Heart left ventricle (tissue), 16 donors: ENCODE measurements around the gene SCP2D1. TPM values are rescaled to one million over a fixed set of nuclear protein-coding genes. Genes with fewer than 3 reads are reported as not detected.
"Not testable (repeated sequence)": the region's sequence is repeated elsewhere in the genome, so short reads cannot be mapped to it uniquely, and the experiment has no call there.

Experiments
- ATAC-seq, 4 donors: fragments of 200-7000 bp; cut with Tn5 transposase; one replicate each; pipeline ENCODE4 v1.9.1; 2020 to 2022; ENCODE audit warnings: moderate library complexity in 4 of 4, mild to moderate bottlenecking in 3 of 4, moderate number of reproducible peaks in 1 of 4
- DNase-seq, 5 donors: peaks; one replicate each; pipeline ENCODE4 v3.0.0-alpha.2; 2020
- H3K27ac ChIP-seq, 12 donors: fragments of 200-600 bp; sonication (generic) in 4 of 12; one replicate each; pipeline versions ENCODE4 v1.5.0 to v1.8.0; 2016 to 2022; ENCODE audit warnings: mild to moderate bottlenecking in 2 of 12
- H3K27me3 ChIP-seq, 9 donors: fragments of 200-600 bp; sonication (generic) in 2 of 9; one replicate each; pipeline versions ENCODE4 v1.5.1 to v1.8.0; 2016 to 2022; ENCODE audit warnings: mild to moderate bottlenecking in 3 of 9
- H3K36me3 ChIP-seq, 9 donors: fragments of 200-600 bp; sonication (generic) in 2 of 9; one replicate each; pipeline versions ENCODE4 v1.5.0 to v1.8.0; 2018 to 2022; ENCODE audit warnings: mild to moderate bottlenecking in 2 of 9
- H3K4me1 ChIP-seq, 12 donors: fragments of 200-600 bp; sonication (generic) in 4 of 12; one replicate each; pipeline versions ENCODE4 v1.5.0 to v1.8.0; 2016 to 2022; ENCODE audit warnings: mild to moderate bottlenecking in 3 of 12
- H3K4me3 ChIP-seq, 12 donors: fragments of 200-600 bp; sonication (generic) in 4 of 12; one replicate each; pipeline versions ENCODE4 v1.5.0 to v1.8.0; 2017 to 2022; ENCODE audit warnings: mild to moderate bottlenecking in 9 of 12, moderate library complexity in 4 of 12
- H3K9me3 ChIP-seq, 12 donors: fragments of 200-600 bp; sonication (generic) in 4 of 12; one replicate each; pipeline versions ENCODE4 v1.5.0 to v1.8.0; 2016 to 2022; ENCODE audit warnings: mild to moderate bottlenecking in 1 of 12
- CTCF ChIP-seq, 12 donors: fragments of 200-600 bp; sonication (generic) in 4 of 12; IDR thresholded peaks; one replicate each; pipeline versions ENCODE4 v1.5.0 to v1.8.0; 2018 to 2022; ENCODE audit warnings: antibody characterized with exemption in 12 of 12, mild to moderate bottlenecking in 5 of 12
- POLR2A ChIP-seq, 2 donors: fragments of 450-650 bp; IDR thresholded peaks; one replicate each; pipeline ENCODE4 v1.6.1; 2017; ENCODE audit warnings: antibody characterized with exemption in 2 of 2, mild to moderate bottlenecking in 2 of 2, moderate library complexity in 2 of 2
- WGBS, 4 donors: extraction: QIAGEN DNeasy Blood & Tissue Kit in 2 of 4; methylation state at CpG; one replicate each; pipeline versions ENCODE4 v1.1.5 to v1.1.7; 2013 to 2018; 5-methylcytosine and 5-hydroxymethylcytosine counted together
- intact Hi-C, 10 donors: fragments of 100-400 bp; cut with DNase I; formaldehyde crosslinking; loops; one replicate each; pipeline versions ENCODE4 v1.11.1 to v1.14.2; 2022
- polyA plus RNA-seq, 2 donors: library from polyadenylated mRNA; stranded (reverse); fragments of 200-250 nt; gene quantifications; one replicate each; pipeline ENCODE4 v1.2.3, GENCODE V29; 2013
- total RNA-seq, 9 donors: library from RNA; depleted of rRNA in 2 of 9; stranded (reverse); fragments of >200 nt in 2 of 9; fragmentation: NEBNext Ultra II Directional in 3 of 9; extraction: Animal tissue kit (Norgen Biotek cat#: 25700) in 3 of 9; gene quantifications; one replicate each; pipeline versions ENCODE4 v1.1.0 to v1.2.4, GENCODE V29; 2016 to 2023
- donor health status: ischemic (EF 13 %, LVEDD 7.1; RV severe dilation, severe dysfunction).
- donor health status: healthy with polysubstance abuse.
- donor health status: DM: no; HTN: yes; CAD: no.
- donor health status: DM: no; HTN: no; CAD: no.
- donor health status: ischemic (EF 25% LVEDD 6.9; RV normal size, moderate dysfunction).
- donor health status: ischemic (EF 25% LVEDD 5.7; RV mildly dilated, moderate dysfunction).
- donor health status: healthy.
- donor health status: DM: yes; HTN: yes; CAD: no.
- donor health status: ischemic (EF 35%, LVEDD 5.7; RV mildly dilated, moderate dysfunction).
- donor health status: nonischemic (EF 11% LVEDD 7.7; RV severe dilation, severe dysfunction).
- donor health status: DM: yes; HTN: yes; CAD: no.
- donor health status: PGD.
- donor health status: ischemic (EF 29% LVEDD 5.4; RV normal size, mild dysfunction).
- donor health status: nonischemic (EF 23%, LVEDD 6.1; RV moderate dilation, normal function).

SCP2D1 gene
- total and polyA plus RNA-seq, 11 donors: not detected

GRCh38 chr20:18783385-18783959 lies 30.1 kb upstream of the SCP2D1 start:
- H3K27ac ChIP-seq: no peak overlapping the region
- TF ChIP-seq POLR2A (IDR thresholded peaks at IDR 0.05): no peak
- TF ChIP-seq CTCF (IDR thresholded peaks at IDR 0.05): no peak
- H3K4me1 ChIP-seq: no peaks in the 10 kb centered on the region
- H3K4me3 ChIP-seq: no peak overlapping the region
- DNase-seq (no peak), ATAC-seq (no peak)
- 48 to 75% (median 58%) methylated on average over 5 of the region's 5 CpGs for WGBS, 4 donors
- intact Hi-C loops: no loop called here
- no peaks in the 10 kb centered on the region for H3K9me3 ChIP-seq
- no peaks in the 10 kb centered on the region for H3K36me3 ChIP-seq
- H3K27me3 ChIP-seq: peaks cover 0 to 5% (median 0%) of the 10 kb centered on the region in 9 donors

DNA sequence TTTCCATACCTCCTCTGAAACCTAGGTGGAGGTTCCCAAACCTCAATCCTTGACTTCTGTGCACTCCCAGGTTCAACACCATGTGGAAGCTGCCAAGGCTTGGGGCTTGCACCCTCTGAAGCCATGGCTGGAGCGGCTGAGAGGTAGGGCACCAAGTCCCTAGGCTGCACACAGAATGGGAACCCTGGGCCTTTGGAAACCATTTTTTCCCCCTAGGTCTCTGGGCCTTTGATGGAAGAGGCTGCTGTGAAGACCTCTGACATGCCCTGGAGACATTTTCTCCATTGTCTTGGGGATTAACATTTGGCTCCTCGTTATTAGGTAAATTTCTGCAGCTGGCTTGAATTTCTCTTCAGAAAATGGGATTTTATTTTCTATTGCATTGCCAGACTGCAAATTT lies 26.5 kb upstream of the SCP2D1 start:
- H3K36me3 ChIP-seq, H3K27me3 ChIP-seq, intact Hi-C loops, H3K27ac ChIP-seq, H3K9me3 ChIP-seq, ATAC-seq, H3K4me1 ChIP-seq, DNase-seq, H3K4me3 ChIP-seq: not testable (repeated sequence)
- 73 to 86% (median 81%) methylated on average over 2 of the region's 2 CpGs for WGBS, 4 donors

DNA sequence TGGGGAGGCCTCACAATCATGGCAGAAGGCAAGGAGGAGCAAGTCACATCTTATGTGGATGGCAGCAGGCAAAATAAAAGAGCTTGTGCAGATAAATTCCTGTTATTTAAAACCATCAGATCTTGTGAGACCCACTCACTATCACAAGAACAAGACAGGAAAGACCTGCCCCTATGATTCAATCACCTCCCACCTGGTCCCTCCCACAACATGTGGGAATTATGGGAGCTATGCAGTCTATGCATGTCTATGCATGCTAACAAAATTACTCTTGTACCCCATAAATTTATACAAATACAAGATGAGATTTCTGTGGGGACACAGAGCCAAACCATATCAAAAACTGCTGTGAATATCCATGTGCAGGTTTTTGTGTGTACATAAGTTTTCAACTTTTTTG lies 25.6 kb upstream of the SCP2D1 start:
- intact Hi-C loops: no loop called here

GRCh38 chr20:18790787-18791186 lies 22.8 kb upstream of the SCP2D1 start:
- TF ChIP-seq POLR2A (IDR thresholded peaks at IDR 0.05): no peak
- no peak for TF ChIP-seq CTCF (IDR thresholded peaks at IDR 0.05)
- Histone ChIP-seq H3K27ac (no peak overlapping the region), H3K36me3 (no peaks in the 10 kb centered on the region), H3K27me3 (peaks cover 0 to 4% (median 0%) of the 10 kb centered on the region in 9 donors), H3K4me3 (no peak overlapping the region), H3K4me1 (peaks cover 0 to 13% (median 5%) of the 10 kb centered on the region in 12 donors), H3K9me3 (peaks cover 0 to 3% (median 0%) of the 10 kb centered on the region in 12 donors)
- DNase-seq (no peak), ATAC-seq (no peak)
- intact Hi-C loops: loop anchor here in 5 of 10 donors (10.0 kb wide), 5 partner anchors 156 to 506 kb away; partner anchors contain the start of genes SMIM26 (in 2 of the 5), DTD1 (in 1 of the 5), RBBP9 (in 1 of the 5) and ZNF133 (in 1 of the 5)
- WGBS, 4 donors: 40 to 56% (median 47%) methylated on average over 3 of the region's 3 CpGs

More for the DNA sequence above, 25.6 kb upstream of the SCP2D1 start:
- no peak for ATAC-seq
- Histone ChIP-seq H3K27me3 (peaks cover 0 to 5% (median 0%) of the 10 kb centered on the region in 9 donors), H3K36me3 (no peaks in the 10 kb centered on the region), H3K4me1 (no peaks in the 10 kb centered on the region), H3K4me3 (no peak overlapping the region), H3K9me3 (no peaks in the 10 kb centered on the region), H3K27ac (no peak overlapping the region)
- no peak for TF ChIP-seq POLR2A (IDR thresholded peaks at IDR 0.05)
- TF ChIP-seq CTCF (IDR thresholded peaks at IDR 0.05): no peak
- DNase-seq: no peak
